ENCODE measurements around the gene DPM2.

- TF ChIP-seq CTCF (IDR thresholded peaks at IDR 0.05) (no peak), POLR2A (IDR thresholded peaks at IDR 0.05) (no peak)
Observed at GRCh38 chr9:127912296-127912695, 25.4 kb downstream of the DPM2 start.

Data from thyroid gland (tissue), 4 donors.